Liver (tissue), 9 donors: Measurements from ENCODE around the gene LINGO4. TPM values are rescaled to one million over a fixed set of nuclear protein-coding genes. Genes with fewer than 3 reads are reported as not detected.

ENCODE experiments used
- DNase-seq: peaks from one replicate; pipeline ENCODE4 v3.0.0-alpha.2; 2017; ENCODE audit warnings: low spot score
- H3K27ac ChIP-seq, 2 donors: one replicate each; pipeline ENCODE4 v1.7.0; 2013; ENCODE audit warnings: inconsistent platforms in 2 of 2, low read length in 2 of 2, control low read depth in 1 of 2, low read depth in 1 of 2, mild to moderate bottlenecking in 1 of 2
- H3K27me3 ChIP-seq, 4 donors: one replicate each; pipeline versions ENCODE4 v1.6.1 to v1.7.0; 2013; ENCODE audit warnings: low read length in 3 of 4, inconsistent platforms in 1 of 4, mild to moderate bottlenecking in 1 of 4, moderate library complexity in 1 of 4; ENCODE audit not compliant: control insufficient read depth in 4 of 4, insufficient read depth in 4 of 4
- H3K36me3 ChIP-seq, 4 donors: one replicate each; pipeline versions ENCODE4 v1.6.1 to v1.7.0; 2013; ENCODE audit warnings: low read length in 3 of 4, mild to moderate bottlenecking in 3 of 4, low read depth in 1 of 4, moderate library complexity in 1 of 4; ENCODE audit not compliant: control insufficient read depth in 4 of 4, insufficient read depth in 3 of 4
- H3K4me1 ChIP-seq, 4 donors: one replicate each; pipeline versions ENCODE4 v1.6.1 to v1.7.0; 2013; ENCODE audit warnings: low read length in 3 of 4, mild to moderate bottlenecking in 3 of 4, moderate library complexity in 1 of 4; ENCODE audit not compliant: control insufficient read depth in 4 of 4, insufficient read depth in 4 of 4
- H3K4me3 ChIP-seq, 3 donors: one replicate each; pipeline versions ENCODE4 v1.6.1 to v1.7.0; 2013; ENCODE audit warnings: low read length in 3 of 3, control low read depth in 1 of 3, low read depth in 1 of 3, mild to moderate bottlenecking in 1 of 3
- H3K9ac ChIP-seq, 2 donors: one replicate each; pipeline ENCODE4 v1.7.0; 2013; ENCODE audit warnings: low read length in 2 of 2, mild to moderate bottlenecking in 2 of 2, moderate library complexity in 2 of 2, control low read depth in 1 of 2, low read depth in 1 of 2
- H3K9me3 ChIP-seq, 4 donors: one replicate each; pipeline versions ENCODE4 v1.6.1 to v1.7.0; 2013; ENCODE audit warnings: low read length in 3 of 4; ENCODE audit not compliant: control insufficient read depth in 4 of 4
- ATF3 ChIP-seq: IDR thresholded peaks from 2 replicates; pipeline ENCODE4 v1.6.1; 2016; ENCODE audit warnings: antibody characterized with exemption
- EGR1 ChIP-seq, 2 donors: IDR thresholded peaks; 2 replicates each; pipeline ENCODE4 v1.6.1; 2016 to 2018; ENCODE audit warnings: antibody characterized with exemption in 2 of 2, low read depth in 2 of 2
- FOXA1 ChIP-seq: IDR thresholded peaks from 2 replicates; pipeline ENCODE4 v1.6.1; 2016; ENCODE audit warnings: antibody characterized with exemption
- GABPA ChIP-seq, 2 donors: IDR thresholded peaks in 1 of 2; conservative IDR thresholded peaks in 1 of 2; 2 replicates each; pipeline ENCODE4 v1.6.1; 2016; ENCODE audit warnings: antibody characterized with exemption in 2 of 2, mild to moderate bottlenecking in 1 of 2, moderate library complexity in 1 of 2
- HNF4A ChIP-seq, 2 donors: conservative IDR thresholded peaks; 2 replicates each; pipeline ENCODE4 v1.6.1; 2016; ENCODE audit warnings: antibody characterized with exemption in 2 of 2, mild to moderate bottlenecking in 2 of 2
- HNF4G ChIP-seq: IDR thresholded peaks from 2 replicates; pipeline ENCODE4 v1.6.1; 2016; ENCODE audit warnings: antibody characterized with exemption
- JUND ChIP-seq, 2 donors: IDR thresholded peaks; 2 replicates each; pipeline ENCODE4 v1.6.1; 2016; ENCODE audit warnings: antibody characterized with exemption in 2 of 2
- MAX ChIP-seq: IDR thresholded peaks from 2 replicates; pipeline ENCODE4 v1.6.1; 2016; ENCODE audit warnings: antibody characterized with exemption
- NR2F2 ChIP-seq: IDR thresholded peaks from 2 replicates; pipeline ENCODE4 v1.6.1; 2016; ENCODE audit warnings: antibody characterized with exemption
- RAD21 ChIP-seq, 2 donors: IDR thresholded peaks; 2 replicates each; pipeline ENCODE4 v1.6.1; 2016; ENCODE audit warnings: antibody characterized with exemption in 2 of 2, mild to moderate bottlenecking in 2 of 2
- RXRA ChIP-seq, 2 donors: IDR thresholded peaks; 2 replicates each; pipeline ENCODE4 v1.6.1; 2017 to 2018; ENCODE audit warnings: antibody characterized with exemption in 2 of 2, mild to moderate bottlenecking in 1 of 2
- SP1 ChIP-seq: IDR thresholded peaks from 2 replicates; pipeline ENCODE4 v1.6.1; 2018; ENCODE audit warnings: antibody characterized with exemption, mild to moderate bottlenecking
- TAF1 ChIP-seq: conservative IDR thresholded peaks from 2 replicates; pipeline ENCODE4 v1.6.1; 2016; ENCODE audit warnings: antibody characterized with exemption, mild to moderate bottlenecking
- YY1 ChIP-seq: IDR thresholded peaks from 2 replicates; pipeline ENCODE4 v1.6.1; 2016; ENCODE audit warnings: antibody characterized with exemption, mild to moderate bottlenecking
- WGBS: extraction: QIAGEN DNeasy Blood & Tissue Kit; methylation state at CpG from one replicate; pipeline ENCODE4 v1.1.7; 2013; 5-methylcytosine and 5-hydroxymethylcytosine counted together
- polyA plus RNA-seq, 2 donors: library from polyadenylated mRNA; stranded (reverse) in 1 of 2; unstranded in 1 of 2; fragments of 200-250 nt in 1 of 2; fragments of >200 nt in 1 of 2; fragmentation: Nextera tagmentation in 1 of 2; extraction: Ambion mirVana in 1 of 2; gene quantifications; one replicate each; pipeline versions ENCODE4 v1.2.1 to v1.2.3, GENCODE V29; 2013 to 2015
- total RNA-seq, 2 donors: library from RNA; depleted of rRNA; stranded (reverse); fragments of >200 nt; gene quantifications; one replicate each; pipeline ENCODE4 v1.2.3, GENCODE V29; 2014
- TF ChIP-seq, protein P1 (sequence below): IDR thresholded peaks from 2 replicates; pipeline ENCODE4 v1.6.1; 2016; ENCODE audit warnings: antibody characterized with exemption
- TF ChIP-seq, protein P2 (sequence below): fragments of 150-350 bp; IDR thresholded peaks from 2 replicates; pipeline ENCODE4 v1.5.1; 2017; ENCODE audit warnings: improper control_type of control experiment, low read depth, low read length; ENCODE audit not compliant: missing input control
- donor health status: healthy.
- donor health status: healthy.
- donor health status: healthy.
- donor health status: healthy.
- donor health status: healthy.

The LINGO4 gene
- total and polyA plus RNA-seq, 4 donors: 0.05 to 0.50 (median 0.09) TPM; not detected in 1

DNA sequence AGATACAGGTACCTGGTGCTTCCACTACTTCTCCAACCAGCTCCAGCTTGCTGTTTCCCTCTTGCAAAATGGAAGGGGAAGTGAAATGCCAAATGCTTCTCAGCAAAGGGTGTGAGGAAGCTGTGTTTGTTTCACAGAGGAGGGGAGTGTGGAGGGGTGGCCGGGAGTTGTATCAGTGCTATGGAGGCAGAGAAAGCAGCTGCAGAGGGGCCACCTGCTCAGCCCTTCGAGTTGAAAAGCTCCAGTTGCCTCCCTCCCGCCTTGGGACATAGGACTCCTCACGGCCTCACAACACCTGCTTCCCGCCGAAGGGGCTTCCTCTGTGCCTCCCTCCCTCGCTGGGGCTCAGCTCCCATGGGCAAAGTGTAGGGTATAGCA, 12.1 kb upstream of the LINGO4 start:
- DNase-seq: no peak
- no peak overlapping the region for H3K27ac ChIP-seq
- no peaks in the 10 kb centered on the region for H3K9me3 ChIP-seq
- H3K27me3 ChIP-seq: no peaks in the 10 kb centered on the region
- no peak for TF ChIP-seq HNF4A (conservative IDR thresholded peaks at IDR 0.05)
- no peak for TF ChIP-seq EGR1 (IDR thresholded peaks at IDR 0.05; ENCODE audit: low read depth in 2 of 2)
- TF ChIP-seq, protein P1, sequence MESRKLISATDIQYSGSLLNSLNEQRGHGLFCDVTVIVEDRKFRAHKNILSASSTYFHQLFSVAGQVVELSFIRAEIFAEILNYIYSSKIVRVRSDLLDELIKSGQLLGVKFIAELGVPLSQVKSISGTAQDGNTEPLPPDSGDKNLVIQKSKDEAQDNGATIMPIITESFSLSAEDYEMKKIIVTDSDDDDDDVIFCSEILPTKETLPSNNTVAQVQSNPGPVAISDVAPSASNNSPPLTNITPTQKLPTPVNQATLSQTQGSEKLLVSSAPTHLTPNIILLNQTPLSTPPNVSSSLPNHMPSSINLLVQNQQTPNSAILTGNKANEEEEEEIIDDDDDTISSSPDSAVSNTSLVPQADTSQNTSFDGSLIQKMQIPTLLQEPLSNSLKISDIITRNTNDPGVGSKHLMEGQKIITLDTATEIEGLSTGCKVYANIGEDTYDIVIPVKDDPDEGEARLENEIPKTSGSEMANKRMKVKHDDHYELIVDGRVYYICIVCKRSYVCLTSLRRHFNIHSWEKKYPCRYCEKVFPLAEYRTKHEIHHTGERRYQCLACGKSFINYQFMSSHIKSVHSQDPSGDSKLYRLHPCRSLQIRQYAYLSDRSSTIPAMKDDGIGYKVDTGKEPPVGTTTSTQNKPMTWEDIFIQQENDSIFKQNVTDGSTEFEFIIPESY: no peak
- no peak for TF ChIP-seq JUND (IDR thresholded peaks at IDR 0.05)
- no peak for TF ChIP-seq TAF1
- TF ChIP-seq FOXA1: no peak
- H3K9ac ChIP-seq: no peak overlapping the region
- H3K4me3 ChIP-seq: no peak overlapping the region
- 86% methylated on average over 7 of the region's 7 CpGs for WGBS
- H3K36me3 ChIP-seq: peaks cover 0 to 45% (median 34%) of the 10 kb centered on the region in 4 donors
- peaks cover 12 to 50% (median 36%) of the 10 kb centered on the region in 4 donors for H3K4me1 ChIP-seq

GRCh38 chr1:151816548-151817352, 11.5 kb upstream of the LINGO4 start:
- H3K9me3 ChIP-seq: no peaks in the 10 kb centered on the region
- TF ChIP-seq YY1 (no peak), SP1 (no peak), TAF1 (no peak), EGR1 (IDR thresholded peaks at IDR 0.05; ENCODE audit: low read depth in 2 of 2) (no peak), FOXA1 (no peak), MAX (no peak), RXRA (IDR thresholded peaks at IDR 0.05) (no peak)
- TF ChIP-seq, protein P2, sequence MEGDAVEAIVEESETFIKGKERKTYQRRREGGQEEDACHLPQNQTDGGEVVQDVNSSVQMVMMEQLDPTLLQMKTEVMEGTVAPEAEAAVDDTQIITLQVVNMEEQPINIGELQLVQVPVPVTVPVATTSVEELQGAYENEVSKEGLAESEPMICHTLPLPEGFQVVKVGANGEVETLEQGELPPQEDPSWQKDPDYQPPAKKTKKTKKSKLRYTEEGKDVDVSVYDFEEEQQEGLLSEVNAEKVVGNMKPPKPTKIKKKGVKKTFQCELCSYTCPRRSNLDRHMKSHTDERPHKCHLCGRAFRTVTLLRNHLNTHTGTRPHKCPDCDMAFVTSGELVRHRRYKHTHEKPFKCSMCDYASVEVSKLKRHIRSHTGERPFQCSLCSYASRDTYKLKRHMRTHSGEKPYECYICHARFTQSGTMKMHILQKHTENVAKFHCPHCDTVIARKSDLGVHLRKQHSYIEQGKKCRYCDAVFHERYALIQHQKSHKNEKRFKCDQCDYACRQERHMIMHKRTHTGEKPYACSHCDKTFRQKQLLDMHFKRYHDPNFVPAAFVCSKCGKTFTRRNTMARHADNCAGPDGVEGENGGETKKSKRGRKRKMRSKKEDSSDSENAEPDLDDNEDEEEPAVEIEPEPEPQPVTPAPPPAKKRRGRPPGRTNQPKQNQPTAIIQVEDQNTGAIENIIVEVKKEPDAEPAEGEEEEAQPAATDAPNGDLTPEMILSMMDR: no peak
- no peak overlapping the region for H3K9ac ChIP-seq
- no peak overlapping the region for H3K27ac ChIP-seq
- no peaks in the 10 kb centered on the region for H3K27me3 ChIP-seq
- 72% methylated on average over 26 of the region's 26 CpGs for WGBS
- H3K36me3 ChIP-seq: peaks cover 0 to 51% (median 40%) of the 10 kb centered on the region in 4 donors
- no peak overlapping the region for H3K4me3 ChIP-seq
- DNase-seq: no peak
- peaks cover 12 to 45% (median 33%) of the 10 kb centered on the region in 4 donors for H3K4me1 ChIP-seq

DNA sequence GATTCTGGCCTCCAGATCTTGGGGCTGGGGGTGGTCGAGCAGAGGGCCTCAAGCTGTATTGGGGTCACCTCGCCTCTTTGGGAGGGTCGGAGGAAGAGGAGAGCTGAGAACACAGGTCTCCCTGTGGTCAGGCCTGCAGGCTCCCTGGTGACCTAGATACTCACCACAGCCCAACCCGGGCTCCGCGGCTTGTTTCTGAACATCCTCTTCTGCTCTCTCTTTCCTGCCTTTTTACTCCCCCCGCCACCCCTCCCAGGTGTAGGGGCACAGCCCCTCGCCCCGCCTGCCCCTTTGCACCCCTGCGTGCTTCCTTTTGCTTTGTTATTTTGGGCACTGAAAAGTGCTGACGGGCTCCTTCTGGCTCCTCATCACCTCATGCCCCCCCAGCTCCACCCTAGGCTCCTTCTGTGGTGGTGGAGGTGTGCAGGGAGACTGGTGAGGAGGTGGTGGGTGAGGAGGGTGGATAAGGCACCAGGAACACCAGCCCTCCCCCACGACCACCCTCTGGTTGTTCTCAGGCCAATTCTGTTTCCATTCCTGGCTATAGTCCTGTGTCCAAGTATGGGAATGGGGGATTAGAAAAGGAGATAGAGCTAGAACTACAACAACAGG, 10.6 kb upstream of the LINGO4 start:
- 80% methylated on average over 12 of the region's 12 CpGs for WGBS
- Histone ChIP-seq H3K9me3 (no peaks in the 10 kb centered on the region), H3K9ac (no peak overlapping the region), H3K27ac (no peak overlapping the region), H3K36me3 (peaks cover 1 to 58% (median 45%) of the 10 kb centered on the region in 4 donors), H3K27me3 (no peaks in the 10 kb centered on the region), H3K4me1 (peaks cover 12 to 40% (median 26%) of the 10 kb centered on the region in 4 donors), H3K4me3 (no peak overlapping the region)
- DNase-seq: no peak
- TF ChIP-seq FOXA1: no peak
- no peak for TF ChIP-seq JUND (IDR thresholded peaks at IDR 0.05)
- TF ChIP-seq EGR1 (IDR thresholded peaks at IDR 0.05; ENCODE audit: low read depth in 2 of 2): no peak
- TF ChIP-seq ATF3: no peak
- TF ChIP-seq NR2F2: no peak
- no peak for TF ChIP-seq GABPA (IDR thresholded peaks at IDR 0.05 in 1 of 2, conservative IDR thresholded peaks at IDR 0.05 in 1 of 2)
- TF ChIP-seq TAF1: no peak
- TF ChIP-seq SP1: no peak
- TF ChIP-seq RAD21 (IDR thresholded peaks at IDR 0.05): no peak
- no peak for TF ChIP-seq RXRA (IDR thresholded peaks at IDR 0.05)
- TF ChIP-seq, protein P1: no peak
- TF ChIP-seq HNF4G: no peak
- TF ChIP-seq YY1: no peak
